HG02943 (cell line): ENCODE data around the gene ZNF561.
A peak's percentile ranks its signal among the peaks of the same experiment; 100 is the strongest.
"Not testable (repeated sequence)": the region's sequence is repeated elsewhere in the genome, so short reads cannot be mapped to it uniquely, and the experiment has no call there.

Experiments
- ATAC-seq: cut with Tn5 transposase; IDR thresholded peaks from one replicate; pipeline ENCODE4 v1.9.1; 2021; ENCODE audit warnings: mild to moderate bottlenecking, low read depth, moderate library complexity; ENCODE audit not compliant: unreplicated experiment

Gene ZNF561

DNA sequence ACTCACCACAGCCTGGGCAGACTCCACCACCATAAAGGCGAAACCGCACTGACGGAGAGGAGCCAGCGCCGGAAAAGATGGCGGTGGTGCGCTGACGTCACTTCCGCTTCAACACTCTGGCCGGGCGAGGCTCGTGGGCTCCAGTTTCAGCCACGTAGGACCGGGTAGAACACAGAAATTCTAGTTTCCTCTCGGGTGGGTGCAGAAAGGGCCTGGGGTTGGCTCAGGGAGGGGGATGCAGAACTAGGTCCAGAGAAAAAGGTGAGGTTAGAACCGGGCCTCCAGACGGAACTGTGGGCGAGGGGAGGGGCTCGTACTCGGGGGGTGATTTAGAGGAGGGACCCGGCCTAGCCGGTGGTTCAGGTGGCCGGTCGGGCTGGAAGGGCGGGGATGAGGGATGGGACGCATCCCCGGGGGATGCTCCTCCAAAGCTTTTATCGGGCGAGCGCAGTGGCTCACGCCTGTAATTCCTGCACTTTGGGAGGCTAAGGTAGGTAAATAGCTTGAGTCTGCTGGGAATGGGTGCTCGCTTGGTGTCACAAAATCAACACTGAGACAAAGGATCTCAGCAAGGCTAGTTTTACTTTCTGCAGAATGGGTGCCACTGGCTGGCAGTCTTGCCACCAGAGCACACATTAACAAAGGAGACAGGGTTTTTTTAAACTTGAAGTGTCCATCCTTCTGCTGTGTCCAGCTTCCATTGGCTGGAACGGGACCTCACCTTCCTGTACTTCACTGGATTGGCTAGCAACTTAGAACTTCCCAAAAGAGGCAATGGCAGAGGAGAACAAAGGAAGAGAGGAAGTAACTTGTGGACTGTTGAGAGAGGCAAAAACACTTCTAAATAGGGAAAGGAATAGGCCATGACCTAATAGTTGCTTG, at the start of gene ZNF561:
Gene ZNF561, minus strand, starts transcription at position 77 of the 882 bp plus-strand sequence. CDS start 1,776 bp downstream, outside the sequence.
- ATAC-seq = peak; percentile 79

DNA sequence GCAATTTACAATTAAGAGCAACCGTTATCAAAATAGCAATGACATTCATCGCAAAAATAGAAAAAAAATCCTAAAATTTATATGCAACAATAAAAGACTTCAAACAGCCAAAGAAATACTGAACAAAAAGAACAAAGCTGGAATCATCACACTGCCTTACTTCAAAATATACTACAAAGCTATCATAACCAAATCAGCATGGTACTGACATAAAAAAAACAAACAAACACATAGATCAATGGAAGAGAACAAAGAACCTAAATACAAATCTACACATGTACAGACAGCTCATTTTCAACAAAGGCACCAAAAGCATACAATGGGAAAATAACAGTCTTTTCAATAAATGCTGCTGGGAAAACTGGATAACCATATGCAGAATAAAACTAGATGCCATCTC, 47.5 kb upstream of the ZNF561 start:
- no peak for ATAC-seq

DNA sequence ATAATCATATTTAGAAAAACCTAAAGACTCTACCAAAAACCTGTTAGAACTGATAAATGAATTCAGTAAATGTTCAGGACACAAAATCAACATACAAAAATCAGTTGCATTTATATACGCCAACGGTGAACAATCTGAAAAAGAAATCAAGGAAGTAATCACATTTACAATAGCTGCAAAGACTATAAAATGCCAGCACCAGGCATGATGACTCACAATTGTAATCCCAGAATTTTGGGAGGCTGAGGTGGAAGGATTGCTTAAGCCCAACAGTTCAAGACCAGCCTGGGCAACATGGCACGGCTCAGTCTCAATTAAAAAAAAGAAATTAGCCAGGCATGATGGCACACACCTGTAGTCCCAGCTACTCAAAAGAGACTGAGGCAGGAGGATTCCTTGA, 46.9 kb upstream of the ZNF561 start:
- no peak for ATAC-seq

DNA sequence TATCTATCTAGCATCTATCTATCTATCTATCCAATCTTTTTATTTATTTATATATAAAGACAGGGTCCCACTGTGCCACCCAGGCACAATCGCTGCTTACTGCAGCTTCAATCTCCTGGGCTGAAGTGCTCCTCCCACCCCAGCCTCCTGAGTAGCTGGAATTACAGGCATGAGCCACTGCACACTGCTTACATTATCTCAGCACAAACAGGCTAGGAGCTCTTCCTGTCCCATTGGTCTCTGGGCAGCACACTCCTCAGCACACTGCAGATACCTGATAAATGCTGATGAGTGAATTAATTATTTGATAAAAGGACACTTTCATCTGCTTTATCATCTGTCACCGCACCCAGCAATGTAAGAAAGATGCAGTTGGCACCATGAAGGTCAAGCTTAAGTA, 37.7 kb upstream of the ZNF561 start:
- no peak for ATAC-seq

DNA sequence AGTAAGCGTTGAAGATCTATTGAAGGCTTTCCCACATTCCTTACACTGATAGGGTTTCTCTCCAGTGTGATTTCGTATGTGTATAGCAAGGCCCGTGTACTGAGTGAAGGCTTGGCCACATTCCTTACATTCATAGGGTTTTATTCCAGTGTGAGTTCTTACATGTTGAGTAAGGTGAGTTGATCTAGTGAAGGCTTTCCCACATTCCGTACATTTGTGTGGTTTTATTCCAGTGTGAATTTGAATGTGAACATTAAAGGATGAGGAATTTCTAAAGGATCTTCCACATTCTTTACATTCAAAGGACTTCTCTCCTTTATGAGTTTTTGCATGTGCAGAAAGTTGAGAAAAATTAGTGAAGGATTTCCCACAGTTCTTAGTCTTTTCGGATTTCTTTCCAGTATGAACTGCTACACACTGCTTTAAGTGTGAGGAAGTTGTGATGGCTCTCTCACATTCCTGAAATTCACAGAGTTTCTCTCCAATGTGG, 32.1 kb upstream of the ZNF561 start:
- ATAC-seq = not testable (repeated sequence)

DNA sequence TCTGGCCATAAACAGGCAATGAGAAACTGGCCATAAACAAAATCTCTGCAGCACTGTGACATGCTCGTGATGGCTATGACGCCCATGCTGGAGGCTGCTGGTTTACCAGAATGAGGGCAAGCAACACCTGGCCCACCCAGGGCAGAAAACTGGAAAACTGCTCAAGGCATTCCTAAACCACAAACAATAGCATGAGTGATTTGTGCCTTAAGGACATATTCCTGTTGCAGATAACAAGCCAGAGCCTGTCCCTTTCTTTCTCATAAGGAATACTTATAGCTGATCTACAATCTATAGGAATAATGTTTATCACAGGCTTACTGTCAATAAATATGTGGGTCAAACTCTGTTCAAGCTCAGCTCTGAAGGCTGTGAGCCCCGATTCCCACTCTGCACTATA, 30.4 kb upstream of the ZNF561 start:
- not testable (repeated sequence) for ATAC-seq

DNA sequence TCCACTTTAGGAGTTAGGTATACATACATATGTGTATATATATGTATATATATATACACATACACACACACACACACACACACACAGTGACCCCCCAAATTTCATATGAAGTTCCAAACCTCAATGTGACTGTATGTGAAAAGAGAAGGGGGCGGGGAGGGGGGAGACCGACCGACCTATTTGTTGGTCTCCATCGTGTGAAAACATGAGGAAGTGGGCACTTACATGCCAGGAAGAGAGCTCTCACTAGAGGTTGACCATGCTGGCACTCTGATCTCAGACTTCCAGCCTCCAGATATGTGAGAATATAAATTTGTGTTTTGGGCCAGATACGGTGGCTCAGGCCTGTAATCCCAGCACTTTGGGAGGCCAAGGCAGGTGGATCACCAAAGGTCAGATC, 29.3 kb upstream of the ZNF561 start:
- no peak for ATAC-seq

DNA sequence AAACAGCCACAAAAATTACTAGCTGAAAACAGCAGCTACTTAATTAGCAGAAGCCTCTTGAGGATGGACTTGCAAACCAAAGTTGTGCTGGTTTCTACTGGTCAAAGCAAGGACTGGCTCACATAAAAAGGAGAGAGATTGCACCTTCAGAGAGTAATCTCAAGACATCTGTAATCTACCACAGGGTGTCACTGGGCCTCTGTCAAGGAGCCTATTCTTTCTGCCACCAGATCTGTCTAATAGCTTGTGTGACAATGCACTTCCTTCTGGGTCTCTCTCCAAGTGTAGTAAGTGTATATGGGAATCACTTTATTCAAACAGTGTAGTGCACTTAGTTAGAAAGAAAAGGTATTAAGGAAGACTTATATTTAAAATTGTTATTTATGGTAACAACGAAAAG, 24.4 kb upstream of the ZNF561 start:
- no peak for ATAC-seq

DNA sequence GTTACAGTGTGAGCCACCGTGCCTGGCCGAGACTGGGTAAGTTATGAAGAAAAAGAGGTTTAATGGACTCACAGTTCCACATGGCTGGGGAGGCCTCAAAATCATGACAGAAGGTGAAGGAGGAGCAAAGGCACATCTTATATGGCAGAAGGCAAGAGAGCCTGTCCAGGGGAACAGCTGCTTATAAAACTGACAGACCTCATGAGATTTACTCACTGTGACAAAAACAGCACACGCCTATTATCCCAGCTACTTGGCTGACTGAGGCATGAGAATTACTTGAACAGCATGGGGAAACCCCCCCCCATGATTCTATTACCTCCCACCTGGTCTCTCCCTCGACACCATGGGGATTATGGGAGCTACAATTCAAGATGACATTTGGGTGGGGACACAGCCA, 23.4 kb upstream of the ZNF561 start:
- no peak for ATAC-seq

DNA sequence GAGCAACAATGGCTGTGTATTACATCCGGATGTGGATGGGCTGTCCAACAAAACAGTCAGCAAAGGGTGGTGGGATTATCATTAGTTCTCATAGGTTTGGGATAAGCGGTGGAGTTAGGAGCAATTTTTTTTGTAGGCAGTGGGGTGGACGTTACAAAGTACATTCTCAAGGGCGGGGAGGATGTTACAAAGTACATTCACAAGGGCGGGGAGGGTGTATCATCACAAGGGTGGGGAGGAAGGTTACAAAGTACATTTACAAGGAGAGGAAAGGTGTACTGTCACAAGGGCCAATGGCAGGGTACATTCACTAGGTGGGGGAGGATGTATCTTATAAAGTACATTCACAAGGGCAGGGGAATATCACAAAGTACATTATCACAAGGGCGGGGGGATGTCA, 20.8 kb upstream of the ZNF561 start:
- no peak for ATAC-seq

DNA sequence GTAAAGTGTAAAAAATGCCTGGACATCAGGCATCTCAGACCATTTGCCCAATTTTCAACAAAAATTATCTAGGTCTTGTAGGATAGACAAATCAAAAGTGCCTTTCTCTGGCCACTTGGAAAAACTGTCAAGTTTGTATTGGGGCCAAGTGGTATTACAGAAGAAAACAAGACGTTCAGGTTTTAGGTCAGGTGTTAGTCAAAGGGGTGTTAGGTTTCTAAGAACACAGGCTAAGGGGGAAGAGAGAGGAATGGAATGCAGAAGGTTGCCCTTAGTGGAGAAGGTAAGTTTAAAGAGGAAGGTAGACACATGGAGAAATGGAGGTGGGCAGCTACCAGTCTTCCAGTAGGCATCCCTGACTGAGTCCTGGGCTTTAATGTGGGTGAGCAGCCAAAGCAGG, 19.9 kb upstream of the ZNF561 start:
- no peak for ATAC-seq

DNA sequence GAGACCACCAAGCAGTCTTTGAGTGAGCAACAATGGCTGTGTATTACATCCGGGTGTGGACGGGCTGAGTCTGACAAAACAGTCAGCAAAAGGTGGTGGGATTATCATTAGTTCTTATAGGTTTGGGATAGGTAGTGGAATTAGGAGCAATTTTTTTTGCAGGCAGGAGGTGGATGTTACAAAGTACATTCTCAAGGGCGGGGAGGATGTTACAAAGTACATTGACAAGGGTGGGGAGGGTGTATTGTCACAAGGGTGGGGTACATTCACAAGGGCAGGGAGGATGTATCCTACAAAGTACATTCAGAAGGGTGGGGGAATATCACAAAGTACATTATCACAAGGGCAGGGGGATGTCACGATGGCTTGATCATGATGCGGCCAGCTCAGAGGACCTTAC, 15.0 kb upstream of the ZNF561 start:
- ATAC-seq = no peak

DNA sequence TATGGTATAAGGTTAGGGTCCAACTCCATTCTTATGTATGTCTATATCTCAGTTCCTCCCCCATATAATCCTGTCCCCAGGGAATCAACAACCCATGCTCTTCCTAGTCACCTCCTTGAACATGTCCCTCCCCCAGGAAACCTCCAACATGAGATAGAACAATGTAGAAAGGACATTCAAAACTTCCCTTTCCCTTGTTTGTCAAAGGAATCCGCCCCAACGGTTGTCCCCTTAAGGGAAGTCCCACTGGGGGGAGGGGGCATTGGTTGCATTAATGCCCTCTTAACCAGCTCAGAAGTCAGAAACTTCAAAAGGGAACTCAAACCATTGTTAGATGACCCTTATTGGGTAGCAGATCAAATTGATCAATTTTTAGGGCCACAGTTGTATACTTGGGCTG, 6.8 kb upstream of the ZNF561 start:
- no peak for ATAC-seq

DNA sequence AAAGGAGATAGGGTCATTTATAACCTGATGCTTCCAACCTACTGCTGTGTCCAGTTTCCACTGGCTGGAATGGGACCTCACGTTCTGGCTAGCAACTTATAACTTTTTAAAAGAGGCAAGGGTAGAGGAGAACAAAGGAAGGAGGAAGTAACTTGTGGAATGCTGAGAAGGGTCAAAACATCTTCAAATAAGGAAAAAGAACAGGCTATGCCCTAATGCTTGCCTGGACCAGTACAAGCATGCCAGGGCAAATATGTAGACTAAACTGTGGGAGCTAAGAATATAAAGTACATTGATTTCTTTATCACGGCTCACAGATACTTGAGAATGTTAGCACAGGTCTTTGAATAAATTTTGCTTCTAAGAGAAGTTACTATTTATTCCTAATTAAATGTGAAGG, 1.5 kb upstream of the ZNF561 start:
- ATAC-seq = no peak

DNA sequence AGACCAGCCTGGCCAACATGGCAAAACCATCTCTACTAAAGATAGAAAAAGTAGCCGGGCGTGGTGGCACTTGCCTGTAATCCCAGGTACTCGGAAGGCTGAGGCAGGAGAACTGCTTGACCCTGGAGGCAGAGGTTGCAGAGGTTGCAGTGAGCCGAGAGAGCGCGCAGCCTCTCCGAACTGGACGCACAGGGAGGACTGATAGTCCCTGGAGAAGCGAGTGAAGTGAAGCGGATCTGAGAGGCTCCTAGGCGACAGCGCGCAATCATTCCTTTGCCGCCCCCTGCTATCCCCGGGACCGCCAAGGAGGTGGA, 233 bp downstream of the ZNF561 start:
- no peak for ATAC-seq

DNA sequence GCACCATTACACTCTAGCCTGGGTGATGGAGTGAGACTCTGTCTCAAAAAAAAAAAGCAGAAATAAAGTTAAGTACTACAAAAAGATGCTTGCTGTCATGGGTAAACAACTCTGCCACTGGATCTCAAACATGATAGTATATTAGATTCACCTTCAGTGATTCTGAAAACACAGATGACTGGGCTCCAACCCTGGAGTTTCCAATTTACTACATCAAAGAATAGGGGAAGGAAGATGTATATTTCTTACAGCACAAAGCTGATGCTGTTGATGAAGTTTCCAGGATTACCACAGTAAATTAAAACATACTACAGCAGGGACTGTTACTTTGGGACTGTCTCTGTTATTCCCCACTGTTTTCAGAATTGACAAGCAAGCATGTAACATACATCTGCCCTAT, 5.2 kb downstream of the ZNF561 start:
- no peak for ATAC-seq

DNA sequence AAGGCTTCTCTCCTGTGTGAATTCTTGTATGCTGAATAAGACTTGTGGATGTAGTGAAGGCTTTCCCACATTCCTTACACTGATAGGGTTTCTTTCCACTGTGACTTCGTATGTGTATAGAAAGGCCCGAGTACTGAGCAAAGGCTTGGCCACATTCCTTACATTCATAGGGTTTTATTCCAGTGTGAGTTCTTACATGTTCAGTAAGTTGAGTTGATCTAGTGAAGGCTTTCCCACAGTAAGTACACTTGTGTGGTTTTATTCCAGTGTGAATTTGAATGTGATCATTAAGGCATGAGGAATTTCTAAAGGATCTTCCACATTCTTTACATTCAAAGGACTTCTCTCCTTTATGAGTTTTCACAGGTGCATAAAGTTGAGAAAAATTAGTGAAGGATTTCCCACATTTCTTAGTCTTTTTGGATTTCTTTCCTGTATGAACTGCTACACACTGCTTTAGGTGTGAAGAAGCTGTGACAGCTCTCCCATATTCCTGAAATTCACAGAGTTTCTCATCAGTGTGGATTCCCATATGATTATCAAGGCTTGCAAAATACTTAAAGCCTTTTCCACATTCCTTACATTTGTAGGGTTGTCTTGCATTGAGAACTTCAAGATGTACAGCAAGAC, 10.4 kb downstream of the ZNF561 start:
- ATAC-seq = no peak

DNA sequence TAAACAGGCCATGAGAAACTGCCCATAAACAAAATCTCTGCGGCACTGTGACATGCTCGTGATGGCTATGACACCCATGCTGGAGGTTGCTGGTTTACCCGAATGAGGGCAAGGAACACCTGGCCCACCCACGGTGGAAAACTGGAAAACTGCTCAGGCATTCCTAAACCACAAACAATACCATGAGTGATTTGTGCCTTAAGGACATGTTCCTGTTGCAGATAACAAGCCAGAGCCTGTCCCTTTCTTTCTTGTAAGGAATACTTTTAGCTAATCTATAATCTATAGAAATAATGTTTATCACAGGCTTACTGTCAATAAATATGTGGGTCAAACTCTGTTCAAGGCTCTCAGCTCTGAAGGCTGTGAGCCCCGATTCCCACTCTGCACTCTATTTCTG, 12.1 kb downstream of the ZNF561 start:
- ATAC-seq = no peak

DNA sequence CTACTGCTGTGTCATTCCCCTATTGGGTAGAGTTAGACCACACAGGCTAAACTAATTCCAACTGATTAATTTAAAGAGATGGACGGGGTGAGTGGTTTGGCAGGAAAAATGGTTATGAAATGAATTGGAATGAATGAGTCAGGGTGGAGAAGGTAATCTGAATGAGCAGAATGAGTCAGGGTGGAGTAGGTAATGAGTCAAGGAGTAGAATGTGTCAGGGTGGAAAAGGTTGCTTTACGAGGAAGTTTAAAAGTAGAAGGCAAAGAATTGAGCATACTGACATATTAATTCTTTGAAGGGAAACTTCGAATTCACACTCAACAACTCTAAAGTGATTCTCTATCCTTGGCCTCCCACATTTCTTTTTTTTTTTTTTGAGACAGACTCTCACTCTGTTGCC, 24.0 kb downstream of the ZNF561 start:
- ATAC-seq = no peak

DNA sequence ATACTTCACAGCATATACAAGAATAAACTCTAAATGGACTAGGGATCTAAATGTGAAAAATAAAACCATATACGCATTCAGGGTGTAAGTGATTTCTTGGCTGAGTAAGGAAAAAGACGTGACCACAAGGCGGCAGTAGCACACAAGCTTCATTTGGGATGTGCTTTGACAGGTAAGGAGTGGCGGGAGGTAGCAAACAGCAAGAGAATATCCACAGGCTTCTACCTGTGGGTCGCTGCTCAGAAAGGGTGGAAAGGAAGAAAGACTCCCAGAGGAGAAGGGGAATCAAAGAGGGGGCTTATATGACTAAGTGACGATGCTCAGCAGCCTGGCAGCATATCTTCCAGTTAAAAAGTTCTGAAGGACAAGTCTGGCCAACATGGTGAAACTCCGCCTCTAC, 34.3 kb downstream of the ZNF561 start:
- no peak for ATAC-seq

DNA sequence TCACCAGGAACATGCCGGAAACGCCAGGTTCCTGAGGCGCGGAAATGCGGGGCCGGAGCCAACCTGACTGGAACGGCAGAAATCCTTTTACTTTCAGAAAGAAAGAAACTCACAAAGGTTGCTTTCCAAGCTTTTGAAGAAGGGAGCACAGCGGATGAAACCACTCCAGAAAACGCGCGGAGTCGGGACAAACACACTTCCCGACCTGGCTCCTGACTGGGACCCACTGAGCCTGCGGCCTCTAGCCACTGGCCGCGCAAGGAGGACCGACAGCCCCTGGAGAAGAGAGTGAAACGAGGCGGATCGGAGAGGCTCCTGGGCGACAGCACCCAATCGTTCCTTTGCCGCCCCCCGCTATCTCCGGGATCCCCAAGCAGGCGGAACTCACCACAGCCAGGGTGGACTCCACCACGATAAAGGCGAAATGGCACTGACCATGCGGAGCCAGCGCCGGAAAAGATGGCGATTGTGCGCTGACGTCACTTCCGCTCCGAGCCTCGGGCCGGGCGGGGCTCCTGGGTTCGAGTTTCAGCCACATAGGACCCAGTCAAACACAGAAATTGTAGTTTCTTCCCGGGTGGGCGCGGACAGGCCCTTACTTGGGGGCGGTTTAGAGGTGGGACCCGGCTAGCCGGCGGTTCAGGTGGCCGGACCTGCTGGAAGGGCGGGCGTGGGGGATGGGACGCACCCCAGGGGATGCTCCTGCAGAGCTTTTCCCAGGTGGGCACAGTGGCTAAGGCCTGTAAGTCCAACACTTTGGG, 36.8 kb downstream of the ZNF561 start, which contains the start of gene ZNF121:
Gene ZNF121, minus strand, starts transcription at position 432 of the 761 bp plus-strand sequence. CDS start 16,407 bp downstream, outside the sequence.
- peak; percentile 82 for ATAC-seq
